Measurements from ENCODE around the gene HSPB2. TPM values are rescaled to one million over a fixed set of nuclear protein-coding genes. Genes with fewer than 3 reads are reported as not detected.

The HSPB2 gene
- total RNA-seq, 1 donor from 2014 or later, result 59.9 TPM

DNA sequence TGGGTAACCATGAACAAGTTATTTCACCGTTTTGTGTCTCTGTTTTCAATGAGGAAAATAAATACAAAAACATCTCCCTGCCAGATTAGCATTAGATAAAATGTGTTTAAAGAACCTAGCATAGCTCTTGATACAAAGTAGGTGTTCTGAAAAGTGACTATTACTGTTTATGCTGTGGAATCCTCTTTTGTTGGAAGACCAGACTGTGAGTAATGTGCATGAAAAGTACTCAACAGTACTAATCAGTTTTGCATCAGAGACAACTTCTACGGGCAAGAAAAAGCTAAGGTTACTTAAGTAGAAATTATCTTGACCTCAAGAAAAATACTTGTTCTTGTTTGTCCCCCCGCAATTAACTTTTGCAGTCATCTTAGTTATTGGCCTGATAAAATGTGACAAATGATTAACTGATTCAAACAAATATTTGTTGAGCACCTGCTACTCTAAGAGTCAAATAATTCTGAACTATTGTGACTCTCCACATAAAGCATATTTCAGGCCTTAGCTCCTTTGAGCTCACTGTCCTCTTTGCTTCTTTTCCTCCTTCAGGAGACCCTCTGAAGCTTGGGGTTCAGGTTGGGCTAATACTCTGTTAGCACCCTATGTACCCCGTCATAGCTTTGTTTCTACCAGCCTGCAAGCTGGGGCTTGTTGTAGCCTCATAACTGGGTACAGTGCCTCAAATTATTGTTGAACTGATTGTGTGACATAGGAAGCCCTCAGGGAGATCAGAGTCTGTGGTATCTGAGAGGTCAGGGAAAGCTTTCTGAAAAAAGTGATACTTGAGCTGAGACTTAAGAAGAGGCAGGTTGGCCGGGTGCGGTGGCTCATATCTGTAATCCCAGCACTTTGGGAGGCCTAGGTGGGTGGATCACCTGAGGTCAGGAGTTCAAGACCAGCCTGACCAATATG, 49.1 kb downstream of the HSPB2 start:
- intact Hi-C loops (cut with DNase I), result no loop called here
- DNase-seq (ENCODE audit: low spot score), result no peak

Other genes starting within 250 kb of the HSPB2 start
- 12.9 TPM for gene PPP2R1B, start 146.3 kb upstream of the HSPB2 start, total RNA-seq
- gene ALG9, start 41.2 kb upstream of the HSPB2 start, total RNA-seq, result 16.2 TPM
- 0.73 TPM for gene FDXACB1, start 33.6 kb upstream of the HSPB2 start, total RNA-seq
- 27.8 TPM for gene CFAP68, start 33.2 kb upstream of the HSPB2 start, total RNA-seq
- gene CRYAB, start 964 bp upstream of the HSPB2 start, total RNA-seq, result 8,606 TPM
- gene C11orf52, start 6.2 kb downstream of the HSPB2 start, total RNA-seq, result 2.6 TPM
- gene DIXDC1, start 24.6 kb downstream of the HSPB2 start, total RNA-seq, result 29.0 TPM
- gene DLAT, start 112.7 kb downstream of the HSPB2 start, total RNA-seq, result 123 TPM
- 2.0 TPM for gene PIH1D2, start 161.3 kb downstream of the HSPB2 start, total RNA-seq
- 9.7 TPM for gene NKAPD1, start 161.6 kb downstream of the HSPB2 start, total RNA-seq
- 100 TPM for gene TIMM8B, start 174.0 kb downstream of the HSPB2 start, total RNA-seq
- 209 TPM for gene SDHD, start 174.1 kb downstream of the HSPB2 start, total RNA-seq